AG10803 (cell line): ENCODE results near the gene SMAD6.
A peak's percentile ranks its signal among the peaks of the same experiment; 100 is the strongest.

Experiments
- DNase-seq: peaks from one replicate; pipeline ENCODE4 v3.0.0; 2010; ENCODE audit warnings: low read depth
- H3K4me3 ChIP-seq: 2 replicates; pipeline ENCODE4 v1.5.1; 2011; ENCODE audit warnings: mild to moderate bottlenecking, low read length, control low read depth
- TF ChIP-seq, protein P1 (sequence below): conservative IDR thresholded peaks from 2 replicates; pipeline ENCODE4 v1.5.1; 2011; ENCODE audit warnings: mild to moderate bottlenecking, low read length, control low read depth, inconsistent platforms

Gene SMAD6

DNA sequence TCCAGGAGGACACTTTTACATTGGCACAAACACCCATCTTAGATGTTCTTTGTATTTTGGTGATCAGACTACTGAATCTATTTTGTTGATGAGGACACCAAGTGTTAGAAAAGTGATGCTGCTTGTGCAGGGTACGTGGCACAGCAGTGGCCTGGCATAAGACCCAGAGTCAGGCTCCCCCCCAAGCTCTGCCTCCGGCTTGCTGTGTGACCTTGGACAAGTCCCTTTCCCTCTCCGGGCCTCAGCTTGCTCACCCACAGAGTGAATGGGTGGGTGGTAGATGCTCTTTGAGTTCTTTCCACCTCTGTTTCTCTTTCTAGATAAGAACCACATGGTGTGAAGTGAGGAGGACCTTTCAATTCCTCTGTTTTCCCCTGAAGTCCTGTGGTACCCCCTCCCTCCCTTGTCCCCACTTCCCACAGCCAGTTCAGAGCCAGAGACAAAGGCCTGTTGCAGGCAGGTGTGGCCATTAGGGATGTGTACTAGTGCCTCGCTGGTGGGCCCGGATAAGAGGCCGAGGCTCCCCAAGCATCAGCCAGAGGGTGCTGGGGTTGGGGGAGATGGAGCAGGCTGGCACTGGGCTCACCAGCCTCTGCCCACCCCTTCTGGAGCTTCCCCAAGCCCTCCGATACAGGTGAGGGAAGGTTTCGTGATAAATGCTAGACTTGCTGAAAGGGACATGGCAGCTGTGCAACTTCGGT is 43.6 kb downstream of the SMAD6 start:
- no peak overlapping the region for H3K4me3 ChIP-seq
- TF ChIP-seq, protein P1, sequence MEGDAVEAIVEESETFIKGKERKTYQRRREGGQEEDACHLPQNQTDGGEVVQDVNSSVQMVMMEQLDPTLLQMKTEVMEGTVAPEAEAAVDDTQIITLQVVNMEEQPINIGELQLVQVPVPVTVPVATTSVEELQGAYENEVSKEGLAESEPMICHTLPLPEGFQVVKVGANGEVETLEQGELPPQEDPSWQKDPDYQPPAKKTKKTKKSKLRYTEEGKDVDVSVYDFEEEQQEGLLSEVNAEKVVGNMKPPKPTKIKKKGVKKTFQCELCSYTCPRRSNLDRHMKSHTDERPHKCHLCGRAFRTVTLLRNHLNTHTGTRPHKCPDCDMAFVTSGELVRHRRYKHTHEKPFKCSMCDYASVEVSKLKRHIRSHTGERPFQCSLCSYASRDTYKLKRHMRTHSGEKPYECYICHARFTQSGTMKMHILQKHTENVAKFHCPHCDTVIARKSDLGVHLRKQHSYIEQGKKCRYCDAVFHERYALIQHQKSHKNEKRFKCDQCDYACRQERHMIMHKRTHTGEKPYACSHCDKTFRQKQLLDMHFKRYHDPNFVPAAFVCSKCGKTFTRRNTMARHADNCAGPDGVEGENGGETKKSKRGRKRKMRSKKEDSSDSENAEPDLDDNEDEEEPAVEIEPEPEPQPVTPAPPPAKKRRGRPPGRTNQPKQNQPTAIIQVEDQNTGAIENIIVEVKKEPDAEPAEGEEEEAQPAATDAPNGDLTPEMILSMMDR = no peak
- DNase-seq = no peak

GRCh38 chr15:66746231-66746605 is 44.2 kb downstream of the SMAD6 start:
- no peak overlapping the region for H3K4me3 ChIP-seq
- DNase-seq = no peak
- TF ChIP-seq, protein P1 = no peak

DNA sequence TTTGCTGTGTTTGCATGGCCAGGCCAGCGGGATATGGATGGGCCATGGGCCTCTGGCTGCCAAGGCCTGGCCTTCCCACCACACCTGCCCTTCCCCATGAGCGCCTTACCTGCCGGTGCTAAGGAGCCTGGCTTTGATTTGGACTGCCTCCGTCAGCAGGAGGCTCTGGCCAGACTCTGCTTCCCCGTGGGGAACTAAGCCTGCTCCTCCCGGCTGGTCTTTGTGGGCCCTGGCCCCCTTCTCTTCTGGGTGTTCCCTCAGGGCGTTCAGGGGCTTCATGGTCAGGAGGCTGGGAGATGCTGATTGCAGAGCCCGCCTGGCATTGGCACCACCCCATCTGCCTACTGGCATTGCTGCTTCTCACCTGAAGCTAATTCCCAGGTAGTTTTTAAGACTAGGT is 45.2 kb downstream of the SMAD6 start:
- H3K4me3 ChIP-seq = no peak overlapping the region
- DNase-seq = no peak
- TF ChIP-seq, protein P1 = no peak

DNA sequence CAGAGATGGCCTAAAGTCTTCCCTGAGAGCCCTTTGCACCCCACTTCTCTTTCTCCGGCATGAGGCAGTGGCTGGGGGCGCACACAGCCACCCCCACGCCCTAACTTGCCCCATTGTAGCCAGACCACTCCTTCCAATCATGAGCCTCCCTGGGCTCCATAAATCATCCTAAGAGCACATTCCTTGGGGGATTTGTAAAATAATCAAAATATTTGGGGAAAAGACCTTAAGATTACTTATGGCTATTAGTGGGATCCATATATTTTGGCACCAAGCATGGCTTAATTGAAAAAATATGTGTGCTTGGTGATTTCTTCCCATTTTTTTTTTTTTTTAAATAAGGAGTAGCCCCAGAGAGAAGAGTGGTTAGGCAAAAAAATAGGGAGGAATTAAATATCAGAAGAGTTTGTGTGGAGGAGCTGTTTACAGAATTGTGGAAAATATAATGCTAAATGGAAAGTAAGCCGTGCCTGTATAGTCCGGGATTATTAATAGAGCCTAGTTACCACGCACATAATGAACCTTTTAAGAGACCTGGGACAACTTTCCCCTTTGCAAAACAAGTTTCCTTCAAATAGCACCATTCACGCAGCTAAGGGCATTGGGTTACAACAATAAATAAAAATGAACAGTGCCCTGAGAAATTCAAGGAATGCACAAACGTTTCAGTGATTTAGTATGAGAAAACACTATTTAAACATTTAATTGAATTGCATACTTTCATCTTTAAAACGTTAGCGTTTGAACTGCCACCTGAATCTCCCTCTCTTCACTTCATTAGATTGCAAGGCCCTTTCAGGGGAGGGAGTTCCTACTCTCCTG is 46.1 kb downstream of the SMAD6 start:
- DNase-seq = peak; percentile 91
- TF ChIP-seq, protein P1 = no peak
- H3K4me3 ChIP-seq = peak overlapping the region; percentile 2; the same call in 1 of the 2 replicates

DNA sequence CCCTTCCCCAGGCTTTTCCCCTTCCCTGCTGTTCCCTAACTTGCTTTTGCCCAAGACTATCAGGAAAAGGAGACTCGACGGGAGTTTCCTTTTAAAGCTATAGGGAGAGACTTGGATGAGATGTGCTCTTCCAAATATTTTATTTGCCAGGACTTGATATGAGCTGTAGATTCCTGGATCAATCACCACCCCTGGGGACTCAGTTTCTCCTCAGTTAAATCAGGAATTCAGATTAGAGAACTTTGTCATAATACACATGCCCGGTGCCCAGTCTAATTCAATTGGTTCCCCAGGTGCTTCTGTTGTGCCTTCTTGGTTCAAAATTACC is 46.6 kb downstream of the SMAD6 start:
- TF ChIP-seq, protein P1 = no peak
- no peak overlapping the region for H3K4me3 ChIP-seq
- no peak for DNase-seq

- TF ChIP-seq, protein P1 = no peak
- H3K4me3 ChIP-seq = no peak overlapping the region
- DNase-seq = no peak
Measured at GRCh38 chr15:66749841-66750575, 48.0 kb downstream of the SMAD6 start.

GRCh38 chr15:66750609-66751008 is 48.6 kb downstream of the SMAD6 start:
- TF ChIP-seq, protein P1 = no peak
- DNase-seq = no peak
- H3K4me3 ChIP-seq = no peak overlapping the region
